Stimulated activated CD4-positive, alpha-beta T cell treated with anti-CD3 and anti-CD28 coated beads, Interleukin-15, amount 100 ng/mL, for 1 hour (primary cell): ENCODE measurements around the gene KCNN3.

Experiments used
- DNase-seq, 2 donors: peaks; one replicate each; pipeline ENCODE4 v3.0.0-alpha.2; 2020; ENCODE audit warnings: low read depth in 1 of 2, low spot score in 1 of 2

Gene KCNN3

DNA sequence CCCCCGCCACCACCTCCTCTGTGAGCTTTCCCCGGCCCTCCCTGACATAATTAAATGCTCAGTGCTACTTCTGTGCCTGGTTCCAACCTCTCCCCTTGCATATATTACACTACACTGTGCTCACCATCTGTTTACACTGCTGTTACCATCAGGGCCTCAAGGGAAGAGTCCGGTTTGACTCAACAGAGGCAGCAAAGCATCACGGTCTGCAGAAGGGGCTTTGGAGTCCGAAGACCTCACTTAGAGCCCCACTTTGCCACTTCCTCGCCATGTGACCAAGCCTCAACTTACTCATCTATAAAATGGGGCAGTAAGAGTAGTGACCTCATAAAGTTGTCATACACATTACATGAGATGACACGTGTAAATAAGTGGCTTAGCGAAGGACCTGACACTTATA is 27.4 kb downstream of the KCNN3 start:
- DNase-seq, result no peak

DNA sequence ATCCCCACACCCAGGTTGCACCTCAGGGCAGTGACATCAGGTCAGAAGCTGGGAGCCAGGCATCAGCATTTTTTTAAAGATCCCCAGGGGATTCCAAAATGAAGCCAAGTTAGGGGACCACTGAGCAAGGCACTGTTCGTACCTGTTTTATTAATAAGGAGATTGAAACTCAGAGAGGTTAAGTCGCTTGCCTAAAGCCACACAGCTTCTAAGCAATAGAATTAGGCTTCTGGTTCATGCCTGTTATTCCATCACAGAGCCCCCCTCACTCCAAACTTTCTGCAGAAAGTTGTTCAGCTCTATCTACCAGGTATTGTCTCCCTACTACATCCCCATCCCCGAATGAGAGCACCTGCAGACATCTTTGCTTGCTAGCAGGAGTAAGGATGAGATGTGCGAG is 28.7 kb downstream of the KCNN3 start:
- no peak for DNase-seq

DNA sequence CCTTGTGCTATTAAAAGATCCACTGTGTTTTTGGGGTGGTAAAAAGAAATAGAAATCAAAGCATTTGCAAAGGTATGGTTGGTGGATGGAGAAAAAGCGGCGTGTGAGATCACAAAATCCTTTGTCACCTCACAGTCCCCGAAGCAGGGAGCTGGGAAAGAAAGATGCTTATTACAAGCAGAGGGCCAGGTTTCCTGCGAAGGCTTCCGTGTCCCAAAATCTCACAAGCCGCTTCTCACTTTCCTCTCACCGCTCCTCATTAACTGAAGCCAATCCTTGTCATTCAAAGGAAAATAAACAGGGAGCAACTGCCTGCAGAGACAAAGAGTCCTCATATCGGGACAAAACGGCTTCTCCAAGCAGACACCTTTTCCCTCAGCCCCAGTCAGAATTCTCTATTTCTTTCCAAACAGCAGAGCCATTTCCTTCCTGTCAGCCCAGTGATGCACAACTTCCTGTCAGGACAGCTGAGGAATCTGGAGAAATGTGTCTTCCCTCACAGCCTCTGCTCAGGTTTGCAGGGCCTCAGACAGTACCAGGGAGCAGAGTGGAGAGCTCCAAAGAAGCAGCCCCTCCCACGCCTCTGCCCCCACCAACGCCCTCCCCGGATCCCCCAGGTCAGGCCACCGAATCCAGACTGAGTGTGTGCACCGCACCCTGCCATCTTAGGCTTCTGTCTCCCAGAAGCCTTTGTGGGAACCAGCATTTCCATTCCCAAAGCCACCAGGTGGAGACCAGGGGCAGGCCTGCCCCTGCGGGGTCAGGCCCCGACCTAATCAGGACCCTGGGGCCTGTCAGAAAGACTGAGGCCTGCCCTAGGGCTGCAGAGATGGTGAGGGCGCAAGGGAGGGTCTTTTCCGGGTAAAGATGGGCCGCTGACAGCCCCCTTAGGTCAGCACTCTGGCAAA is 29.6 kb downstream of the KCNN3 start:
- DNase-seq, result no peak

DNA sequence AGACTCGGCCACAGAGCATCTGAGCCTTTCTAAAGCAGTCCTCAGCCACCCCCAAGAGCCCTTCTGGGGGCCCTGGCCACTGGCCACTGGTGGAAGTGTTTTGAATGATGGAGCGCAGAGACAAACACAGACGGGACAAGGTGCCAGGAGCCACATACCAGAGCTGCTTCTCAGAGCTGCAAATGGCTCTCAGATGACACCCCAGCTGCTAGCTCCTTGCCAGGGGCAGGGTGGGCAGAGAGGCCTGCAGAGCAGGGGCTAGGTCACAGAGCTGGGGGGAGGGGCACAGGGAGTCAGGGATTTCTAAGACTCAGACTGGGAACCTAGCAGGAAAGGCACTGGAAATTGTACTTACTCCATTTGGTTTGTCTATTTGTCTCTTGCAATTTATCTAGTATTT is 30.4 kb downstream of the KCNN3 start:
- DNase-seq, result no peak

DNA sequence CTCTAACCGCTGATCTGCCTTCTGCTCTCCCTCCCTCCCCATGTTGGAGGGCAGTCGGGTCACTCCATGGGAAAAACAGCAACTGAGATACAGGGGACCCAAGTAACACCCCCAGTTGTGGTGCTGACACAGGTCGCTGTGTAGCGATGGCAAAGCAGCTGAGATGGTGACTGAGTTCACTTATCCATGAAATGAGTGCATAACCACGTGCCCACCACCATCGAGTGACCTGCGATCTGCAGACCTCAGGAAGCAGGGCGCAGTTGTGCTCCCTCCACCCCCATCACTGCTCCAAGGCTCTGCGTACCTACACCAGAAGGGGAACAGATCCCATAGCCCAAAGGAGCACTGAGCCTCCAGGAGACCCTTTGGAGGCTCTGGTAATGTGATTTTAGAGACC is 31.1 kb downstream of the KCNN3 start:
- no peak for DNase-seq

DNA sequence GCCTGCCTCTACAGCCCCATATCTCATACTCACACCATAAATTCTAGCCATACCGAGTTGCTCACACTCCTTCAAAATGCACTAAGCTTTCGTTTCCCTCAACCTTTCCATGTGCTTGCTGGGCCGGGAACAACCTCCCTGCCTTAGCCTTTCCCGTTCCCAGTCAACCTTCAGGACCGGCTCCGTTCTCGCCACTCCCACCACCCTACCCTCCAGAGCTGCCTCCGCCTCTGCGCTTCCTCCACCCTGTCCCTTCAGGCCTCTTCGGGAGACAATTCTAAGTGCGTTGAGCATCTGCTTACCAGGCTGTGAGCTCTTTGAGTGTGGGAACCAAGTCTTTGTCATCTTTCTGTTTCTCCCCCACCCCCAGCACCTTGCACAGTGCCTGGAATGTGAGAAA is 31.6 kb downstream of the KCNN3 start:
- no peak for DNase-seq

DNA sequence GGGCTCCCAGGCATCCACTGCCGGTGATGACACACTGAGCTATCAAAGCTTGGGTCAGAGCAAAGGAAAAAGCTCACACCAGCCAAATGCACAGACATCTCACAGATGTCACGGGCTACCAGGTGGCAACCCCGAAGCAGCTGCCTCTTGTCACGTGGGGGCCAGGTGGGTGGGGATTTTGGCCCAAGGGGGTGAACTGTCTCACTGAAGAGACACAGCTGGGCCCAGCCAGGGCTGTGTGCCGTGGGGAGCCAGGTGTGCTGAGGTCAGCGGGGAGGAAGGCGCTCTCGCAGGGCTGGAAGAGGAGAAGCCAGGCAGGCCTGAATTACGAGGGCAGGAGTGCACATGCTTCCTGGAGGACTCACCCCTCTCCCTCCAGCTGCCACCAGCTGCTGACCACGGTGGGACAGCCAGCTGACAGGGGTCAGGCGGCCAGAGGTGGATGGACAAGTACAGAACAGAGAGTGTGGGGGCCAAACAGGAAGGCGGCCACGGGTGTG is 32.4 kb downstream of the KCNN3 start:
- no peak for DNase-seq

DNA sequence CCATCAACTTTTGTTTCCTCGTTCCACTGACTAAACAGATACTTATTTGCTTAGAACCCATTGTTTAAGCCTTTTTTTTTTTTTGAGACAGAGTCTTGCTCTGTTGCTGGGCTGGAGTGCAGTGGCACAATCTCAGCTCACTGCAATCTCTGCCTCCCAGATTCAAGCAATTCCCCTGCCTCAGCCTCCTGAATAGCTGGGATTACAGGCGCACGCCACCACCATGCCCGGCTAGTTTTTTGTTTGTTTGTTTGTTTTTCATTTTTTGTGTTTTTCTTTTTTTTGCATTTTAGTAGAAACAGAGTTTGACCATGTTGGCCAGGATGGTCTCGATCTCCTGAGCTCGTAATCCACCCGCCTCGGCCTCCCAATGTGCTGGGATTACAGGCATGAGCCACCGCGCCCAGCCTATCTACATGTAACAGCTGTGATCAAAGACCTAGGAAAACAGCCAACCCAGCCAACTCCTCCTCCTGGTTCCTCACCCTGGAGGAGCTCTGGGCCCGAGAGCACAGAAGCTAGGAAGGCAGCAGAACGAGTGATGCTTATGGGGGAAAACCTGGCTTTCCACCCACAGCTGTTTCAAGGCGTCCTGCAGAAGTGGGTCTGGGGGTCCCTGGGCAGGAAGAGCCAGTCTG is 32.9 kb downstream of the KCNN3 start:
- no peak for DNase-seq

DNA sequence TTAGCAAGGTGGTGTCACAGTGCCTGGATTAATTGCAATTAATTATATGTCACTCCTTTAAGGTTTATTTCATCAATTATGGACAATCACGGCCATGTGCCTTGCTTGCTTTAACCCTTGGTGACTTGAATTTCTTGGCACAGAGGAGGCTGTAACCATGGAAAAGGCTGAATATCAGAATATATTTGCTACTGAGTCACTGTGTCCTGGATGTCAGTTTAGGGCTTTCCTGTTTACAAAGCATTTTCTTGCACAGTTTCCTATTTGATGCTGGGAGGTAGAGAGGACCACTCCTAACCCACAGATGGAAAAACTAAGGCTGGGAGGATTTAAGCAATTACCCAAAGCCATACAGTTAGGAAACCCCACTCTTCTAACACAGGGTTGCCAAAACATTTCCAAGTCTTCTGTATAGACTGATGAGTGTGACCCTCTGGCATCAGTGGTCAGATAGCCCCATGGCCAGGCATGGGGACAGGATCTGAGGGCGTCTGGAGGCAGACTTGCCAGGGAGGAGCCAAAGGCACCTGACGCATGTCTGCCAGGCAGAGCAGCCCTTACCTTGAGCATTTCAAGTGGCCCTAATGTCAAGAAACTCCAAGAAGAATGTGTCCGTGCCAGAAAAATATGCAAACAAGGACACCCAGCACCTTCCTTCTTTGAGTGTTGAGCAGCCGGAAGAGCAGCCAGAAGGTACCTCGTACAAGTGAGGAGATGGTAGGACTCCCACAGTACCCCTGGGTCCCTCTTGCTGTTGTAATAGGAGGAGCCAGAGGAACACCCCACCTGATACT is 34.4 kb downstream of the KCNN3 start:
- DNase-seq, result no peak

DNA sequence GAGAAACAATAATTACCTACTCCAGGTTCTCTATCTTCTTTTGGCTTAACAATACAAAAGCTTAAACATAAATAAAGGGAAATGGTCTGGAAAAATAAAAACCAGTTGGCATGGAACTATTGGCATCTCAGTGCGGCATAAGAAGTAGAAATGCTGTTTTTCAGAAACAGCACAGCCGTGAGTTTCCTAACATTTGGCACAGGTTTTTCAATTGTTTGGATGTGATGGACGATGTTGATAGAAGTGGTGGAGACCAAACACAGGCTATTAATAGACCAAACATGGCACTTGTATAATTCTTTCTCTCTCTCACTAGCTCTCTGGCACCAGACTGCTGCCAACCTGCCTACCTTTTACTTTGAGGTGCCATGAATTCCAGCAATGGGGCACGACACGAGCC is 36.2 kb downstream of the KCNN3 start:
- no peak for DNase-seq

DNA sequence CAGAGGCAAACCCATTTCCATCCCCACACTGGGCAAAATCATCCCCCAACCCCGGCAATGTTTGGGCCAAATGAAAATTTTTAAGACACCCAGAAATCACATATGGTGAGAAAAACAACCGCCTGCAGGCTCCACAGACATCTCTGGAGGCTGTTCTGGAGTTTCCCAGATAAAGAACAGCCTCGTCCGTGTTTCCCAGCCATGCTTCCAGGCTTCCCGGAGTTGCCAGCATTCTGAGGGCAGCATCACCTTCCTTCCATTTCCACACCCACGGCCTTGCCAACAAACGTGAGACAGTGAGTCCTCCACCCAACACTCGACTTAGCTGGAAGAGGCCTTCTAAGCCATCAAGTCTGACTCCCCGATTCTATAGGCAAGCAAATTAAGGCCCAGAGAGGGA is 36.9 kb downstream of the KCNN3 start:
- no peak for DNase-seq

DNA sequence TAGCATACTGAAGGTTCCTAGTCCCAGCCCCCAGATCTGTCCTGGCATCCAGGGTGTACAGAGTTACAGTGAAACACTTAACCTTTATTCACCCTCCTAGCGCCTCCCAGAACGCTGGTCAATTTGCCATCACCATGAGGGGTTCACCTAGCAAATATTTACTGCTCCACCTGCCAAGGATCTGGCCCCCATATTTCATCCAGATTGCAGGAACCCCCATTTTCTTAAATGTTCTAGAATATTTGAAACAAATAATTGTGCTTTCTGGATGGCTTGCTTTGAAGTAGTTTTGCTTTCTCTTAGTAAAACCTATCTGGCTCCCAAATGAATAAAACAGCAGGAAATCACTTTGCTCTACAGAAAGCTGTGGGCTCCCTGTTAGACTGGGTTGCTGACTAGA is 37.7 kb downstream of the KCNN3 start:
- no peak for DNase-seq

DNA sequence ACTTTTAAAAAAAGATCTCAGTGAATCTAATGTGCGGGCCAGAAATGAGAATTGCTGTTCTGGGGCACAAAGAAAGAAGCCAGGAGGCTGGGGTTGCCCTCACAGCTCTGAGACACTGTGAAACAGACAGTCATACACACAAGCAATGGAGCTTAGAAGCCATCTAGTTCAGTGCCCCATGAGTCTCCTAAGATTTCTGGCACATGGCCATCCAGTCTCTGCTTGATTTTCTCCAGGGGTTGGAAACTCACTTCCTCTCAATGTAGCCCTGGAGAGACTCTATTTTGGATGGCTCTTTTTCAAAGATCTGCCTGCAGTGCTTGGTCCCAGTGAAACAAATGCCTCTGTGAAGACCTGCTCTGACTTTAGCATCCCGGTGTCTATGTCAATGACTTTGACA is 38.6 kb downstream of the KCNN3 start:
- no peak for DNase-seq

DNA sequence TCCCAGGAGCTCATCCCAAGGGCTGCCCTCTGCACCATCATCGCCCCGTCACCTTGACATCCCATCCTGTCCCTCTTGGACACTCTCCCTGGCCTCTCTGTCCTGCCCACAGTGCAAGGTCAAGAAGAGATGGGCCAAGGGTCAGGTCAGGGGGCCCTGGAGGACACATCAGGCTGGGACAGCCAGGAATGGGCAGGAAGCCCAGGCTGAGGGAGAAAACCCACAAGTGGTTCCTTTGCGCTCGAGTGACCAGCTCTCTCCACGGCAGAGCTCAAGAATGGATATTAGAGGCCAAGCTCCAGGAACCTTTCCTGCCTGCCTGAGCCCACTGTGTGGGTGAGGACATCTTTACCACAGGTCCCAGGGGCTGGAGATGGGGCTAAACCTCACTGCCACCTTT is 41.0 kb downstream of the KCNN3 start:
- DNase-seq, result no peak

DNA sequence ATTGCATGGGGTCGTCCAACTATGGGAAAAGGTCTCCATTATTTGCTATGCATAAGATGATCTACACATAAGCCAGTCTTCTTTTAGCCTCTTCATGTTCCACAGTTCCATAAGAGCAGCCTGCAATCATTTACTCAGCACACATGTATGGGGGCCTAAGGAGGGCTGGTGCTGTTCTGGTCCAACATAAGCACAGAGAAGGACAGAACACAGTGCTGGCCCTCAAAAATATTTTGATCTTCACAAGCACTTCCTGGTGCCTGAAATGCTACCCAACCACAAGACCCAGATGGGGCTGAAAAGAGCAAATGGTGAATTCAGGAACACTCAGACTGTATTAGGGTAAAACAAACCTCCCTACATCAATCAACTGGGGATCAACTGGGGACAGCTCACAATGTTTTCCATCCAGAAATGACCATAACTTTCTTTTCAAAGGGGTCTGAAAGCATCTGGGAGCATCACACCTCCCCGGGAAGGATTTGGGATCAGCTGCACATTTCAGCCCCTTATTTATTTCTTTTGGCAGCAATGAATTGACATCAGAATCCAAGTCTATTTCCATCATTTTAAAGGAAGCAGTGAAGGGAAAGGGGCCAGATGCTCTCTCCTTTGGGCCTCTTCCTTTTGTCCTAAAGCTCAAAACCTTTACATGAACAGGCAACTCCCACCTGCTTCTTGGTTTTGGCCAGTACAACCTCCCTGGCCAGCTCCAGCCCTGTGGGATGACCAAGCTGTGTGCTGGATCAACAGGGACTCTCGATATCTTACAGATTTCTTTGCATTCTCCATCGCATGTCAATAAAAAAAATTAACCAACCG is 45.7 kb downstream of the KCNN3 start:
- no peak for DNase-seq

DNA sequence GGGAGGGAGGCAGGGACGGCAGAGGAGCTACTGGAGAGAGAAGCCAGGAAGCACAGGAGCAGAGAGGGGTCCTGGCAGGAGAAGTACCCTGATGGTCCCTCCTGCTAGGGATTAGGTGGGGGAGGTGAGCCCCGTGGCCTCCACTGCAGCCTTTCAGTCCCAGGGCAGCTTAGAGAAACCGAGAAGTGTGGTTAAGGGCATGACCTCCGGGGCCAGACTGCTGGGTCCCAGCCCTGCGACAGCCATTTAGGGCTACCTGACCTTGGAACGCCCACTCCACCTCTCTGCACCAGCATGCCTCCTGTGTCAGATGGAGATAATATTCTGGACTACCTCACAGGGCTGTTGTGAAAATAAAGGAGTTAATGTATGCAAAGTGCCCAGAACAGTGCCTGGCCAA is 47.4 kb downstream of the KCNN3 start:
- DNase-seq, result no peak

DNA sequence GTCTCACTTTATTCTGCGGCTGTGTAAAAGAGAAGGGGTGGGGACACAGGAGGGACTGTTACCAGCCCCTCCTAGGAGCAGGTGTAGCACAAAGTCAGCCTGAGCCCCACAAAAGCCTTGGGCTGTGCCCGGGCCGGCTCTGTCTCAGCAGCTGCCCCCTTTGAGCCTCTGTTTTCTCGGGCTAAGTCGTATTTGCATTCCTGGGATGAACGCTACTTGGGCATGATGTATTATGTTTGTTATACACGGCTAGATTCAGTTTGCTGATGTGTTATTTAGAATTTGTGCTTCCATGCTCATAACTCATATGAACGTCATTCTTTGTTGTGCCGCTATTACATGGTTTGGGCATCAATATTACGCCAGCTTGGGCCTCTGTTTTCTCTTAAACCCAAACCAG is 47.8 kb downstream of the KCNN3 start:
- DNase-seq, result no peak

DNA sequence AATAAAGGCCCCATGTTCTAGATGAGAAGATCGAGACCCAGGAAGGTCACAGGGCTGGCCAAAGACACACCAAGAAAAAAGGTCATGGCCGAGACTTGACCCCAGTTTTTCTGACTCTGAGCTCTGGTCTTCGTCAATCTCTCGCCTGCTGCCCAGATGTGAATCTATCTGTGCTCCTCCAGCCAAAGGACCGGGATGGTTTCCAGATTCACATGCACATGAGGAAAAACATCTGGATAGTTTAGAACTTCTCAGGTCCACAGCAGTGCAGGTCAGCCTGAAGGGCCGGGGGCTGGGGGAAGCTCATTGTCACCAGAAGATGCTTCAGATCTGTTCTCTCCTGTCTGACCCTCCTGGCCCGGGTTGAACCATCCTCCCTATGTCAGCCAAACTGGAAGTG is 49.0 kb downstream of the KCNN3 start:
- DNase-seq, result no peak

DNA sequence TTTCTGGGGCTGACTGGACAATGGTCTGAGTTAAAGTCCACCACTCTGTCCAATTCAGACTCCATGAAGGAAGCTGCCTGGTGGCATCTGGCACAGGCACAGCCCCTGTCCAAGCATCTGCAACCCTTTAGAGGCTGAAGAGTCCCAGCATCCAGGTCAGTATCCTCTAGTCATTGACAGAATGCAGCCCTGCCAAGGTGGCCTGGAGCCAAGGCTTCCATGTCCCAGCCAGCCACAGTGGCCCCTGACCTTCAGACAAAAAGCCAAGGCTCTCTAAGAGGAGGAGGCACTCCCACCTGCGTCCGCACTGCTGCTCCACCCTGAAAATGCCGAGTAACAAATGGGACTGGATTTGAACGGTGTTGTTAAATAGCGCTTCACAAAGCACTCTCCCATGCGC is 49.4 kb downstream of the KCNN3 start:
- DNase-seq, result no peak

DNA sequence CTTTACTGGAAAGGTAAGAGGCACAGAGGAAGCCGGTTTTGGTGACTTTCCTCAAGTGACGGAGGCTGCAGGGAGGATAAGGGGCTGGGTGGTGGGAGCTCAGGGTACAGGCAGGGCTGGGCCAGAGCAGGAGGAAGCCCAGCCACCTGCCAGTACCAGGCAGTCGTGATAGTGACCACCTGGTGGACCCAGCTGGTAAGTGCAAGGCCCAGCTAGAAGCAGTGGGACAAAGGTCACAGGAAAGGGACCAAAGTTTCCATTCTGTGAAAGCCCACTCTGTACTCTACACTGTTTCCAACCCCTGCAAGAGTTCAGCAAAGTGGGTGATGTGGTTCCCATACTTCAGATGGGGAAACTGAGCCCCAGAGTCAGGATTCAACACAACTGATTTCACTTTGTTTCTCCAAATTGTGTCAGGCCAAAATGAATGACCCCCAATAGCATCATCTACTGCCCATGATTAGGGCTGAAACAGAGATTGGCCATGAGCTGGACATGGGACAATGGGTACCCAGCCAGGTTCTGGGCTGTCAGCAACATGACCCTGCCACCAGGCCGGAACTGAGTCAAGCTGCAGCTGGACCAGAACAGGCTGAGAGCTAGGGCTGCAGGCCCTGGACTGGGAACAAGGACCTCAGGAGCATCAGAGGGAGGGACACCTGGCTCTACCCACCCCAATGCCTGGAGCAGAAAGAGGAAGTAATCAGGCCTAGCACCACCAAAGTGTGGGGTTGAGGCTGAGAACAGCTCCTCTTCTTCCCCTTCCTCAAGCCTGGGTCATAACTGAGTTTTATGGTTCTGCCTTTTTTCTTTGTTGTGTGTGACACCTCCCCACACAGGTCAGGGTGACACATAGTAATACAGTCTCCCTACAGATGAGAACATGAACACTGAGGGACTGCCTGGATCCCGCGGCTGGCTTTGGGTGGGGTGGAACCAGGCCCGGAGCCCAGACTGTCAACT is 50.2 kb downstream of the KCNN3 start:
- DNase-seq, result no peak
